ENCODE measurements around the gene ROBO4.

Gene ROBO4

DNA sequence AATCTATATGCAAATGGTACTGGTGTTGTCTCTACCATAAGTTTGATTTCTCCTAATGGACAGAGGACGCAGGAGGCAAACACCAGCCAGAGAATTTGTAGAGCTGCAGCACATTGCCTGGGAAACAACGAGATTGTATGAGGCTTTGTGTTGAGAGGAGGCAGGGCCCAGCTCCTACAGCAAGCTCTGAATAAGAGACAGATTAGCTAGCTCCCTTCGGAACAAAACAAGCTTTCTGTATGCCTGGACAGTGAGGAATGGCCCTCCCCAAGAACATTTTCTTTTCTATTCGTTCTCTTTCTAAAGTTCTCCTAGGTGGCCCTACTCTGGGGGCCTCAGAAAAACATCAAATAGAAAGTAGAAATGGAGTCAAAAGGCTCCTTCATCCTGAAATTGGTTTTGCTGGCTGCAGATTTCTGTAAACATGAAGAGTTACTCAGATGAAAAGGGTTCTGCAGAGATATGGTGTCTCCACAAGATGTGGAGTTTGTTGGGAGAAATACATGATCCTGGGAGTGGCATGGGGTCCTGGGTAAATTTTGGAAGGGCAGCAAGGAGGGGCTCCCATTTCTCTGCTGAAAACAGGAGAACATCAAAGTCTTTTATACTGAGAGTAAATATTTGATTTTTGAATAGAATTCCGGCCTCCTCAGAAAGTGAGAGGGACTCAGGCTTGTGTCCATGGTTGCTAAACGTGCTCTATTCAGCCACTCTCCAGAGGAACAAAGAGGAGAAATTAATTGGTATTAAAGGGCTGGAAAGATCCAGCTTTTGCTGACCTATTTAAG lies 45.0 kb upstream of the ROBO4 start:
- no peaks in the 10 kb centered on the region for H3K27me3 ChIP-seq (ENCODE audit: low read length)
- no peak overlapping the region for H3K4me2 ChIP-seq (ENCODE audit: low read depth, low read length, poor library complexity, severe bottlenecking)
- no peak overlapping the region for H3K4me3 ChIP-seq (ENCODE audit: insufficient read depth, low read length, poor library complexity, severe bottlenecking)
- H3F3A ChIP-seq (ENCODE audit: insufficient read depth): no peaks in the 10 kb centered on the region
- no peaks in the 10 kb centered on the region for H3K9me3 ChIP-seq (ENCODE audit: insufficient read depth, low read length)
- H2AFZ ChIP-seq (ENCODE audit: low read depth, low read length, severe bottlenecking): no peak overlapping the region
- H3K9me2 ChIP-seq (replicated peaks; ENCODE audit: insufficient read depth, low read length): no peaks in the 10 kb centered on the region
- no peak for TF ChIP-seq EZH2phosphoT487 (conservative IDR thresholded peaks at IDR 0.05; ENCODE audit: low read length)
- TF ChIP-seq, protein P1, sequence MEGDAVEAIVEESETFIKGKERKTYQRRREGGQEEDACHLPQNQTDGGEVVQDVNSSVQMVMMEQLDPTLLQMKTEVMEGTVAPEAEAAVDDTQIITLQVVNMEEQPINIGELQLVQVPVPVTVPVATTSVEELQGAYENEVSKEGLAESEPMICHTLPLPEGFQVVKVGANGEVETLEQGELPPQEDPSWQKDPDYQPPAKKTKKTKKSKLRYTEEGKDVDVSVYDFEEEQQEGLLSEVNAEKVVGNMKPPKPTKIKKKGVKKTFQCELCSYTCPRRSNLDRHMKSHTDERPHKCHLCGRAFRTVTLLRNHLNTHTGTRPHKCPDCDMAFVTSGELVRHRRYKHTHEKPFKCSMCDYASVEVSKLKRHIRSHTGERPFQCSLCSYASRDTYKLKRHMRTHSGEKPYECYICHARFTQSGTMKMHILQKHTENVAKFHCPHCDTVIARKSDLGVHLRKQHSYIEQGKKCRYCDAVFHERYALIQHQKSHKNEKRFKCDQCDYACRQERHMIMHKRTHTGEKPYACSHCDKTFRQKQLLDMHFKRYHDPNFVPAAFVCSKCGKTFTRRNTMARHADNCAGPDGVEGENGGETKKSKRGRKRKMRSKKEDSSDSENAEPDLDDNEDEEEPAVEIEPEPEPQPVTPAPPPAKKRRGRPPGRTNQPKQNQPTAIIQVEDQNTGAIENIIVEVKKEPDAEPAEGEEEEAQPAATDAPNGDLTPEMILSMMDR (IDR thresholded peaks at IDR 0.05; ENCODE audit: insufficient read depth, low read length, poor library complexity, severe bottlenecking): no peak
- no peaks in the 10 kb centered on the region for H3K36me3 ChIP-seq (ENCODE audit: low read length)
- no peak overlapping the region for H3K27ac ChIP-seq (ENCODE audit: low read depth, low read length)
- no peaks in the 10 kb centered on the region for H3K79me2 ChIP-seq (ENCODE audit: insufficient read depth, low read length)
- H3K9ac ChIP-seq (ENCODE audit: low read length): no peak overlapping the region
- no peaks in the 10 kb centered on the region for H4K20me1 ChIP-seq (ENCODE audit: low read depth, low read length)

DNA sequence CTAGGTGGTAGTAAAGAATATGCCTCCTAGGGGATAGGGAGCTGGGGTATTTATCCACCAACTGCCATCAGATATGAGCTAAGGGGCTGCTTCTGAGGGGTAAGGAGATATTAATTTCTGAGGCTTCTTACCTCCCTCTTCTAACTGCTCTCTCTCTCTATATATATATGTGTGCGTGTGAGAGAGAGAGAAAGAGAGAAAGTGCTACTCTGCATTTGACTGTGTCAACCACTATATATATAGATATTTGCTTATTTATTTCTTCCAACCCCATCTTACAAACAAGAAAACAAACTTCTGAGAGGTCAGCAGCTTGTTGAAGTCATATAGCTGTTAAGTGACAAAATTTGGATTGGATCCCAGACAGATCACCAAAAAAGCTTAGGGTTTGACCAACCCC lies 44.0 kb upstream of the ROBO4 start:
- Histone ChIP-seq H3K9me3 (ENCODE audit: insufficient read depth, low read length) (no peaks in the 10 kb centered on the region), H3K4me3 (ENCODE audit: insufficient read depth, low read length, poor library complexity, severe bottlenecking) (no peak overlapping the region), H4K20me1 (ENCODE audit: low read depth, low read length) (no peaks in the 10 kb centered on the region), H3K9me2 (replicated peaks; ENCODE audit: insufficient read depth, low read length) (no peaks in the 10 kb centered on the region), H3K36me3 (ENCODE audit: low read length) (no peaks in the 10 kb centered on the region), H3K27ac (ENCODE audit: low read depth, low read length) (no peak overlapping the region), H3K4me2 (ENCODE audit: low read depth, low read length, poor library complexity, severe bottlenecking) (no peak overlapping the region), H3K9ac (ENCODE audit: low read length) (no peak overlapping the region), H3K27me3 (ENCODE audit: low read length) (no peaks in the 10 kb centered on the region), H2AFZ (ENCODE audit: low read depth, low read length, severe bottlenecking) (no peak overlapping the region), H3F3A (ENCODE audit: insufficient read depth) (no peaks in the 10 kb centered on the region), H3K79me2 (ENCODE audit: insufficient read depth, low read length) (no peaks in the 10 kb centered on the region)
- TF ChIP-seq, protein P1 (IDR thresholded peaks at IDR 0.05; ENCODE audit: insufficient read depth, low read length, poor library complexity, severe bottlenecking): no peak
- no peak for TF ChIP-seq EZH2phosphoT487 (conservative IDR thresholded peaks at IDR 0.05; ENCODE audit: low read length)

DNA sequence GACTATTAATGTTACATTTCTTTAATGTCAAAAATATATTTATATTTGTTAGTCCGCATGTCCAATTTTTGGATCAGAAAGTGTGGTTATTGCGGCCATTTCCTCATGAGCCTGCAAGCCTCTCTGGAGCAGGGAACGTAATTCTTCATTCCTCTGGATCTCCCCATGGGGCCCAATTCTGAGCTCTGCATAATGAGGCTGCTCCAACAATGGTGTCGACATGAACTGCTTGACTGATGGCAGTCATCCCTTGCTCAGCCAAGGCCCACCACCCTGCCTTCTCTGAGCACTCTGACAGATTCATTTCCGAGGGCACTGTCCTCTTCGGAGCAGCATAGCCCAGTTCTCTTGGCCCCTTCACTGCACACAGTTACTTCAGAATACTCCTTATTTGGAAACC lies 41.3 kb upstream of the ROBO4 start:
- no peak for TF ChIP-seq EZH2phosphoT487 (conservative IDR thresholded peaks at IDR 0.05; ENCODE audit: low read length)
- TF ChIP-seq, protein P1 (IDR thresholded peaks at IDR 0.05; ENCODE audit: insufficient read depth, low read length, poor library complexity, severe bottlenecking): no peak
- H3K4me2 ChIP-seq (ENCODE audit: low read depth, low read length, poor library complexity, severe bottlenecking): no peak overlapping the region

More for the DNA sequence above, 41.3 kb upstream of the ROBO4 start:
- H3K9me2 ChIP-seq (replicated peaks; ENCODE audit: insufficient read depth, low read length): no peaks in the 10 kb centered on the region
- no peak overlapping the region for H3K9ac ChIP-seq (ENCODE audit: low read length)
- H3K27ac ChIP-seq (ENCODE audit: low read depth, low read length): no peak overlapping the region
- no peaks in the 10 kb centered on the region for H3K79me2 ChIP-seq (ENCODE audit: insufficient read depth, low read length)
- H3F3A ChIP-seq (ENCODE audit: insufficient read depth): no peaks in the 10 kb centered on the region
- no peaks in the 10 kb centered on the region for H4K20me1 ChIP-seq (ENCODE audit: low read depth, low read length)
- H3K4me3 ChIP-seq (ENCODE audit: insufficient read depth, low read length, poor library complexity, severe bottlenecking): no peak overlapping the region
- H3K27me3 ChIP-seq (ENCODE audit: low read length): no peaks in the 10 kb centered on the region
- H3K9me3 ChIP-seq (ENCODE audit: insufficient read depth, low read length): no peaks in the 10 kb centered on the region
- no peak overlapping the region for H2AFZ ChIP-seq (ENCODE audit: low read depth, low read length, severe bottlenecking)
- H3K36me3 ChIP-seq (ENCODE audit: low read length): no peaks in the 10 kb centered on the region

All from SU-DHL-6 (cell line).